ENCODE measurements around the gene GOLGA5. TPM values are rescaled to one million over a fixed set of nuclear protein-coding genes. Genes with fewer than 3 reads are reported as not detected.

Gene GOLGA5
- total RNA-seq, 1 experiment from 2014 or later, result 22.3 TPM

DNA sequence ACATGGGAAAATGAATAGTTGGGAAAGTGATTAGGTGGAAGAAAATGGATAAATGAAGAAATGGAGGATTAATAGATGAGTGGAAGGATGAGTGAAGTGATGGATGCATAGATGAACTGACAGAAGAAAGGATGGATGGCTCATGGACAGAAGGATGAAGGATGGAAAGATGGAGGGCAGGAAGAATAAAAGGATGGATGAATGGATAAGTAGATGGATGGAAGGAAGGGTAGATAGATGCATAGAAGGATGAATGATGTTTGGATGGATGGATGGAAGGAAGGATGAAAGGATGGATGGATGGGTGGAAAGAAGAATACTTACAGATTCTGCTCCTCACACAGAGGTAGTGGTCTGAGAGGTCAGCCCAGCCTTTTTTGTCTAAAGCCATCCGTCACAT is 93.1 kb downstream of the GOLGA5 start:
- Histone ChIP-seq H3K36me3 (ENCODE audit: control insufficient read depth, insufficient read depth, low read length) (no peaks in the 10 kb centered on the region), H3K27ac (ENCODE audit: low read length) (no peak overlapping the region), H3K27me3 (ENCODE audit: control insufficient read depth, insufficient read depth, low read length) (no peaks in the 10 kb centered on the region), H3K9me3 (ENCODE audit: control insufficient read depth, insufficient read depth, low read depth, low read length) (no peaks in the 10 kb centered on the region), H3K4me3 (ENCODE audit: low read depth in 2 of 2, low read length in 2 of 2) (no peak overlapping the region), H3K4me1 (ENCODE audit: control insufficient read depth, insufficient read depth, low read length) (no peaks in the 10 kb centered on the region)
- intact Hi-C loops (cut with micrococcal nuclease; ENCODE audit: unreplicated experiment) (no loop called here), in situ Hi-C loops (cut with HindIII; ENCODE audit: low pct_unique_long_range_greater_than_20kb, low sequenced_read_pairs) (no loop called here)
- CTCF ChIA-PET, result no interaction called here
- POLR2A ChIA-PET, result no interaction called here
- ATAC-seq, result no peak
- TF ChIP-seq POLR2AphosphoS5 (IDR thresholded peaks at IDR 0.05; ENCODE audit: low read depth, low read length), result no peak
- no peak for TF ChIP-seq SIN3A (IDR thresholded peaks at IDR 0.05; ENCODE audit: borderline replicate concordance, insufficient read depth, low read depth, low read length)
- no peak for TF ChIP-seq CTCF (IDR thresholded peaks at IDR 0.05)
- TF ChIP-seq TCF7L2 (IDR thresholded peaks at IDR 0.05; ENCODE audit: low read depth, low read length), result no peak
- TF ChIP-seq, protein P1, sequence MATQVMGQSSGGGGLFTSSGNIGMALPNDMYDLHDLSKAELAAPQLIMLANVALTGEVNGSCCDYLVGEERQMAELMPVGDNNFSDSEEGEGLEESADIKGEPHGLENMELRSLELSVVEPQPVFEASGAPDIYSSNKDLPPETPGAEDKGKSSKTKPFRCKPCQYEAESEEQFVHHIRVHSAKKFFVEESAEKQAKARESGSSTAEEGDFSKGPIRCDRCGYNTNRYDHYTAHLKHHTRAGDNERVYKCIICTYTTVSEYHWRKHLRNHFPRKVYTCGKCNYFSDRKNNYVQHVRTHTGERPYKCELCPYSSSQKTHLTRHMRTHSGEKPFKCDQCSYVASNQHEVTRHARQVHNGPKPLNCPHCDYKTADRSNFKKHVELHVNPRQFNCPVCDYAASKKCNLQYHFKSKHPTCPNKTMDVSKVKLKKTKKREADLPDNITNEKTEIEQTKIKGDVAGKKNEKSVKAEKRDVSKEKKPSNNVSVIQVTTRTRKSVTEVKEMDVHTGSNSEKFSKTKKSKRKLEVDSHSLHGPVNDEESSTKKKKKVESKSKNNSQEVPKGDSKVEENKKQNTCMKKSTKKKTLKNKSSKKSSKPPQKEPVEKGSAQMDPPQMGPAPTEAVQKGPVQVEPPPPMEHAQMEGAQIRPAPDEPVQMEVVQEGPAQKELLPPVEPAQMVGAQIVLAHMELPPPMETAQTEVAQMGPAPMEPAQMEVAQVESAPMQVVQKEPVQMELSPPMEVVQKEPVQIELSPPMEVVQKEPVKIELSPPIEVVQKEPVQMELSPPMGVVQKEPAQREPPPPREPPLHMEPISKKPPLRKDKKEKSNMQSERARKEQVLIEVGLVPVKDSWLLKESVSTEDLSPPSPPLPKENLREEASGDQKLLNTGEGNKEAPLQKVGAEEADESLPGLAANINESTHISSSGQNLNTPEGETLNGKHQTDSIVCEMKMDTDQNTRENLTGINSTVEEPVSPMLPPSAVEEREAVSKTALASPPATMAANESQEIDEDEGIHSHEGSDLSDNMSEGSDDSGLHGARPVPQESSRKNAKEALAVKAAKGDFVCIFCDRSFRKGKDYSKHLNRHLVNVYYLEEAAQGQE (IDR thresholded peaks at IDR 0.05; ENCODE audit: insufficient read depth in 1 of 2, low read depth in 2 of 2, low read length in 1 of 2), result no peak
- BruUV-seq (replicated peaks), result no TSS peak
- no peak for DNase-seq (ENCODE audit: low read depth, low spot score)

DNA sequence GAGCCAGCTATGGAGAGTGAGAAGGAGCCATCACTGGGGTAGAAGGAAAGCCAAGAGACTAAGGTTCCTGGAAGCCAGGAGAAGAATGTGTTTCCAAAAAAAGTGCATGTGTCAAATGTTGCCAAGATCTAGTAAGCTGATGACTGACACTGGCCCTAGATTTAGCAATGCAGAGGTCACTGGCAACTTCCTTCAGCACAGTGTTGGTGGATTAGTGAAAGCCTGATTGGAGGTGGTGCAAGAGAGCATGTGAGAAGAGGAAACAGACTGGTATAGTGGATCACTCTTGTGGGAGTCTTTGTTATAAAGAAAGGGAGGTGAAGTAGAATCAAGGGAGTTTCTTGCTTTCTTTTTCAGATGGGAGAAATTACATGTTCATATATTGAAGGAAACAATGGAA is 94.8 kb downstream of the GOLGA5 start:
- BruUV-seq (replicated peaks), result no TSS peak
- no peak for DNase-seq (ENCODE audit: low read depth, low spot score)
- H3K9me3 ChIP-seq (ENCODE audit: control insufficient read depth, insufficient read depth, low read depth, low read length), result no peaks in the 10 kb centered on the region
- TF ChIP-seq POLR2AphosphoS5 (IDR thresholded peaks at IDR 0.05; ENCODE audit: low read depth, low read length), result no peak
- TF ChIP-seq, protein P1 (IDR thresholded peaks at IDR 0.05; ENCODE audit: insufficient read depth in 1 of 2, low read depth in 2 of 2, low read length in 1 of 2), result no peak
- TF ChIP-seq CTCF (IDR thresholded peaks at IDR 0.05), result no peak
- TF ChIP-seq TCF7L2 (IDR thresholded peaks at IDR 0.05; ENCODE audit: low read depth, low read length), result no peak
- TF ChIP-seq SIN3A (IDR thresholded peaks at IDR 0.05; ENCODE audit: borderline replicate concordance, insufficient read depth, low read depth, low read length), result no peak
- H3K27ac ChIP-seq (ENCODE audit: low read length), result no peak overlapping the region
- no peaks in the 10 kb centered on the region for H3K4me1 ChIP-seq (ENCODE audit: control insufficient read depth, insufficient read depth, low read length)
- ChIA-PET CTCF (no interaction called here), POLR2A (no interaction called here)
- ATAC-seq, result no peak
- in situ Hi-C loops (cut with HindIII; ENCODE audit: low pct_unique_long_range_greater_than_20kb, low sequenced_read_pairs), result no loop called here
- no peaks in the 10 kb centered on the region for H3K27me3 ChIP-seq (ENCODE audit: control insufficient read depth, insufficient read depth, low read length)
- H3K36me3 ChIP-seq (ENCODE audit: control insufficient read depth, insufficient read depth, low read length), result no peaks in the 10 kb centered on the region
- intact Hi-C loops (cut with micrococcal nuclease; ENCODE audit: unreplicated experiment), result no loop called here
- H3K4me3 ChIP-seq (ENCODE audit: low read depth in 2 of 2, low read length in 2 of 2), result no peak overlapping the region

Other genes with a start within 250 kb of the GOLGA5 start
- 37.2 TPM for gene LGMN, start 45.7 kb upstream of the GOLGA5 start, total RNA-seq (2021; ENCODE audit: unreplicated experiment)
- not detected for gene CHGA, start 128.8 kb downstream of the GOLGA5 start, total RNA-seq (2021; ENCODE audit: unreplicated experiment)